ENCODE data around the gene FAM199X.

FAM199X gene

GRCh38 chrX:104165894-104166734 is at the start of gene FAM199X:
Gene FAM199X, plus strand, starts transcription at chrX:104166453. Its CDS starts 333 bp downstream, at chrX:104166786.
- DNase-seq = peak; percentile 63 to 78 (median 72)

GRCh38 chrX:104117759-104118158 is 48.5 kb upstream of the FAM199X start:
- no peak for DNase-seq

GRCh38 chrX:104118765-104119164 is 47.5 kb upstream of the FAM199X start:
- no peak for DNase-seq

GRCh38 chrX:104122829-104123228 is 43.4 kb upstream of the FAM199X start:
- peak in 3 of 6 experiments; percentile 4 to 36 (median 23) for DNase-seq

- no peak for DNase-seq
These were observed 39.4 kb upstream of the FAM199X start for GRCh38 chrX:104126856-104127255.

GRCh38 chrX:104130808-104131207 is 35.4 kb upstream of the FAM199X start:
- DNase-seq = no peak

- no peak for DNase-seq
These were observed 31.5 kb upstream of the FAM199X start for GRCh38 chrX:104134583-104135261.

GRCh38 chrX:104135677-104136076 is 30.6 kb upstream of the FAM199X start:
- no peak for DNase-seq

GRCh38 chrX:104136241-104137019 is 29.8 kb upstream of the FAM199X start:
- peak; percentile 14 to 68 (median 36) for DNase-seq

- peak in 1 of 6 experiments; percentile 6 for DNase-seq
These were observed 28.8 kb upstream of the FAM199X start for GRCh38 chrX:104137496-104137895.

- no peak for DNase-seq
These were observed 25.0 kb upstream of the FAM199X start for GRCh38 chrX:104141087-104141760.

- no peak for DNase-seq
These were observed 15.2 kb upstream of the FAM199X start for GRCh38 chrX:104151037-104151436.

- DNase-seq = peak; percentile 67 to 88 (median 78)
These were observed 9.4 kb upstream of the FAM199X start, which contains the start of gene SLC25A53 for GRCh38 chrX:104156630-104157529. Gene SLC25A53, minus strand, starts transcription at chrX:104157009. Its CDS starts 51,752 bp downstream, at chrX:104105257.

GRCh38 chrX:104166735-104167436 is 633 bp downstream of the FAM199X start:
- DNase-seq = no peak

- no peak for DNase-seq
These were observed 1.9 kb downstream of the FAM199X start for GRCh38 chrX:104168127-104168526.

- no peak for DNase-seq
These were observed 5.9 kb downstream of the FAM199X start for GRCh38 chrX:104172121-104172520.

GRCh38 chrX:104172788-104173187 is 6.5 kb downstream of the FAM199X start:
- DNase-seq = no peak

GRCh38 chrX:104173841-104174240 is 7.6 kb downstream of the FAM199X start:
- no peak for DNase-seq

GRCh38 chrX:104183685-104184084 is 17.4 kb downstream of the FAM199X start:
- DNase-seq = no peak

- DNase-seq = no peak
These were observed 21.7 kb downstream of the FAM199X start for GRCh38 chrX:104187931-104188330.

GRCh38 chrX:104189837-104190236 is 23.6 kb downstream of the FAM199X start:
- DNase-seq = no peak
